ENCODE measurements around the gene EPOP. TPM values are rescaled to one million over a fixed set of nuclear protein-coding genes. Genes with fewer than 3 reads are reported as not detected.

Gene EPOP
- total RNA-seq, 1 experiment from 2014 or later = 12.6 TPM

GRCh38 chr17:38669520-38669919 is 5.2 kb downstream of the EPOP start:
- no peak overlapping the region for H3K27ac ChIP-seq (ENCODE audit: low read length)
- H3K79me2 ChIP-seq (ENCODE audit: low read length) = no peaks in the 10 kb centered on the region
- no peaks in the 10 kb centered on the region for H3K9me3 ChIP-seq (ENCODE audit: low read length)
- no peak overlapping the region for H3K4me2 ChIP-seq (ENCODE audit: low read length)
- TF ChIP-seq EZH2phosphoT487 (IDR thresholded peaks at IDR 0.05; ENCODE audit: borderline replicate concordance, low read length) = no peak
- TF ChIP-seq EZH2 (IDR thresholded peaks at IDR 0.05; ENCODE audit: low read length, unreplicated experiment) = no peak
- no peak for TF ChIP-seq CTCF (conservative IDR thresholded peaks at IDR 0.05; ENCODE audit: low read depth, low read length)
- no peaks in the 10 kb centered on the region for H3K9me2 ChIP-seq (replicated peaks; ENCODE audit: low read length)
- H3K9ac ChIP-seq (ENCODE audit: low read length) = no peak overlapping the region
- H3K36me3 ChIP-seq (ENCODE audit: low read depth, low read length) = no peaks in the 10 kb centered on the region
- H2AFZ ChIP-seq (ENCODE audit: low read length) = no peak overlapping the region
- H3K27me3 ChIP-seq (ENCODE audit: low read length) = no peaks in the 10 kb centered on the region
- H3F3A ChIP-seq (ENCODE audit: low read length, unreplicated experiment) = no peaks in the 10 kb centered on the region
- no peak overlapping the region for H3K4me3 ChIP-seq (ENCODE audit: low read length)
- no peaks in the 10 kb centered on the region; the same call in 1 of the 2 replicates for H3K4me1 ChIP-seq (ENCODE audit: insufficient read depth, low read length)
- POLR2A ChIA-PET (ENCODE audit: unreplicated experiment) = no interaction called here
- intact Hi-C loops (cut with micrococcal nuclease) = loop anchor here (10.0 kb wide), 1 partner anchor 245 kb away; the partner anchor contains the start of gene ARHGAP23
- ATAC-seq (no peak), DNase-seq (no peak)
- BruUV-seq (replicated peaks) = no TSS peak
- H4K20me1 ChIP-seq (ENCODE audit: low read length) = no peaks in the 10 kb centered on the region
- CTCF ChIA-PET = no interaction called here

GRCh38 chr17:38667787-38668122 is 7.0 kb downstream of the EPOP start:
- H3K9me2 ChIP-seq (replicated peaks; ENCODE audit: low read length) = no peaks in the 10 kb centered on the region
- H3K79me2 ChIP-seq (ENCODE audit: low read length) = no peaks in the 10 kb centered on the region
- DNase-seq (no peak), ATAC-seq (no peak)
- BruUV-seq (replicated peaks) = no TSS peak
- H3K27ac ChIP-seq (ENCODE audit: low read length) = no peak overlapping the region
- H2AFZ ChIP-seq (ENCODE audit: low read length) = no peak overlapping the region
- no peaks in the 10 kb centered on the region for H3F3A ChIP-seq (ENCODE audit: low read length, unreplicated experiment)
- no peak overlapping the region for H3K4me3 ChIP-seq (ENCODE audit: low read length)
- no peaks in the 10 kb centered on the region for H3K9me3 ChIP-seq (ENCODE audit: low read length)
- no peak overlapping the region for H3K4me2 ChIP-seq (ENCODE audit: low read length)
- no peaks in the 10 kb centered on the region for H4K20me1 ChIP-seq (ENCODE audit: low read length)
- ChIA-PET POLR2A (ENCODE audit: unreplicated experiment) (interaction anchor here (0.6 kb wide), 1 partner anchor 34 kb away, joined by 3 read pairs; no protein-coding TSS in a partner anchor), CTCF (interaction anchor here (2.5 kb wide), 1 partner anchor 110 kb away, joined by 20 read pairs; no protein-coding TSS in a partner anchor)
- H3K27me3 ChIP-seq (ENCODE audit: low read length) = no peaks in the 10 kb centered on the region
- intact Hi-C loops (cut with micrococcal nuclease) = loop anchor here (1.0 to 10.0 kb wide), 3 partner anchors 109 to 243 kb away; partner anchors contain the start of gene ARHGAP23
- no peak overlapping the region for H3K9ac ChIP-seq (ENCODE audit: low read length)
- no peaks in the 10 kb centered on the region for H3K4me1 ChIP-seq (ENCODE audit: insufficient read depth, low read length)
- TF ChIP-seq CTCF (conservative IDR thresholded peaks at IDR 0.05; ENCODE audit: low read depth, low read length) (no peak), EZH2 (IDR thresholded peaks at IDR 0.05; ENCODE audit: low read length, unreplicated experiment) (no peak), EZH2phosphoT487 (IDR thresholded peaks at IDR 0.05; ENCODE audit: borderline replicate concordance, low read length) (no peak)
- no peaks in the 10 kb centered on the region for H3K36me3 ChIP-seq (ENCODE audit: low read depth, low read length)

- DNase-seq (peak; percentile 74), ATAC-seq (peak; percentile 82)
- Histone ChIP-seq H3K36me3 (ENCODE audit: low read depth, low read length) (no peaks in the 10 kb centered on the region), H3F3A (ENCODE audit: low read length, unreplicated experiment) (no peaks in the 10 kb centered on the region), H3K4me3 (ENCODE audit: low read length) (no peak overlapping the region), H3K79me2 (ENCODE audit: low read length) (no peaks in the 10 kb centered on the region), H4K20me1 (ENCODE audit: low read length) (no peaks in the 10 kb centered on the region), H3K9ac (ENCODE audit: low read length) (no peak overlapping the region), H3K9me2 (replicated peaks; ENCODE audit: low read length) (no peaks in the 10 kb centered on the region), H3K4me2 (ENCODE audit: low read length) (no peak overlapping the region), H3K9me3 (ENCODE audit: low read length) (no peaks in the 10 kb centered on the region), H3K27ac (ENCODE audit: low read length) (no peak overlapping the region), H3K4me1 (ENCODE audit: insufficient read depth, low read length) (no peaks in the 10 kb centered on the region), H3K27me3 (ENCODE audit: low read length) (no peaks in the 10 kb centered on the region), H2AFZ (ENCODE audit: low read length) (no peak overlapping the region)
- intact Hi-C loops (cut with micrococcal nuclease) = loop anchor here (1.0 to 10.0 kb wide), 3 partner anchors 109 to 242 kb away; partner anchors contain the start of gene ARHGAP23
- no TSS peak for BruUV-seq (replicated peaks)
- TF ChIP-seq CTCF (conservative IDR thresholded peaks at IDR 0.05; ENCODE audit: low read depth, low read length) (peak; percentile 89), EZH2phosphoT487 (IDR thresholded peaks at IDR 0.05; ENCODE audit: borderline replicate concordance, low read length) (no peak), EZH2 (IDR thresholded peaks at IDR 0.05; ENCODE audit: low read length, unreplicated experiment) (no peak)
- ChIA-PET POLR2A (ENCODE audit: unreplicated experiment) (interaction anchor here (0.6 kb wide), 1 partner anchor 35 kb away, joined by 3 read pairs; no protein-coding TSS in a partner anchor), CTCF (interaction anchor here (2.5 kb wide), 1 partner anchor 109 kb away, joined by 20 read pairs; no protein-coding TSS in a partner anchor)
These were observed 7.5 kb downstream of the EPOP start for GRCh38 chr17:38667099-38667786.
